GM21737 (cell line): ENCODE data around the gene GBP4.

Source experiments
- ATAC-seq: cut with Tn5 transposase; IDR thresholded peaks from one replicate; pipeline ENCODE4 v1.9.1; 2021; ENCODE audit warnings: mild to moderate bottlenecking, moderate library complexity; ENCODE audit not compliant: unreplicated experiment

Gene GBP4

DNA sequence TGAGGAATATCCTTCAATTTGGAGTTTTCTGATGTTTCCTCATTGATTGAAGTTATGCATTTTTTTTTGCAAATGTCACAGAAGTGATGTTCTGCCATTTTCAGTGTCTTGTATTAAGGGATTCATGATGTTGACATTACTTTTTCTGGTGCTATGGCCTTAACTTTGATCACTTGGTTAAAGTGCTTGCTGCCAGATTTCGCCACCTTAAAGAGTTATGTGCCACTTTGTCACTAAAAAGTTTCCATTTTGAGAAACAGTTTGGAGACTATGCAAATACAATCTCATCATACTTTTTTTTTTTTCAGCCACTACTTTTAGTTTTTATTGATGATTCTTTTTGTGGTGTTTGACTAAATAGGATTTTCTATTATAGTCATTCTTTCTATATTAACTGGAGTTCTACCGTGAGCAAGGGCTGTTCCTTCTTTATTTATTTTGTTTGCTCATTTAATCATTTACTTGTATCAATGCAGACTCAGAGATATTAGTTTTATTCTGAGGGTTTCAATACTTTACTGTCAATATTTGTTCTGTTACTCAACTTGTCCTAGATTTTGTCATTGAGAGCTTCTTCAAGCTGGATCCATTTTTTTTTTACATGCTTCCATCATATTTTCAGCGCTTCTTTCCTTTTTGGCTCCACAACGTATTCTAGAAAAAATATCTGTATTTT lies 26.1 kb downstream of the GBP4 start:
- no peak for ATAC-seq

DNA sequence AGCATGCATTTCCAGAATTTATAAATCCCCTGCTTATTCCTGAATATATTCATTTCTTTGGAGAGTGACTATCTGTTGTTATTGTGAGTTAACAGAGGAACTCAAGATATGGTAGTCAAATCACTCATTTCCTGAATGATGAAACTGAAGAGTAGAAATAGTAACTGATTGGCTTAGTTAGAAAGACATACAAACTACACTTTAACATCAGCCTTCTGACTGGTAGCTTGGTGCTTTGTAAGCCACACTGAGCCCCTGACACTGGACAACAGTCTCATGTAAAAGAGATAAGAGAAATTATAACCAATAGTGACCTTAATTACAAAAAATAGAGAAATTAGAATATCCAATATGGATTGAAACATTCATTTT lies 27.7 kb downstream of the GBP4 start:
- ATAC-seq, result no peak

DNA sequence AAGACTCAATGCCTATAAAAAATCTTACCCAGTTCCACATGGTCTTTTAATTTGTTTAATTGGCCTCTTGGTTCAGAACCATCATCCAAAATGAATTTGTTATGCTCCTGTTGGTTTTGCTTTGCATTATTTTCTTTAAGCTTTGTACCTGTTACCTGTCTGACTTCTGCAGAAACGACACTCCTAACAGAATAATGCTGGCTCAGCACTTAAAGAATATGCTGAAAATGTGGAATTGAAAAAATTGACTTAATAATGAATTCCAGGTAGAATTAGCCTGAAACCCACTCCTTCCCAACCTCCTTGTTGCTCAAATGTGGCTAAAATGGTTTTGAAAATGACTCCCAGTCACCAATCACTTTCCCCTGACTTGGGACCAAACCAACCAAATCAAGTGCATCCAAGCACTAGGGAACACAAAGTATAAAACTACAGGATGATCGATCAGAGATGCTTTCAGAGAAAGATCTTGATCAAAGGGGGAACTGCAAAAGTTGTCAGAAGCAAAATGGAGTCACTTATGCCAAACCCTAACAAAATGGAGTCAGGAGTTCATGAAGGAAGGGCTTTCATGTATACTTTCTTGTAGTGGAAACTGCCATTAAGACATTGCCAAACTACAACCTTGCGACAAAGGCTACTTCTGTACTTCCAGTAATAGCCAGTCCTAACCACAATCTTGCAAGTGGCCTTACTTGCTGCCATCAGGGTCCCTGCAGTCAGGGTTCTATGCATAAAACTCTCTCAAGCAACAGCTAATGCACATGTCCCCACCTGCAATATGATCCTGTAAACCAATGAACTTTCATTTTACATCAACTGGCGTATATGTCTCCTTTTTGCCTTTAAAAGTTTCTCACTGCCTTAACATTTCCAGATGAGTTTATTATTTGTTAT lies 28.3 kb downstream of the GBP4 start:
- no peak for ATAC-seq

DNA sequence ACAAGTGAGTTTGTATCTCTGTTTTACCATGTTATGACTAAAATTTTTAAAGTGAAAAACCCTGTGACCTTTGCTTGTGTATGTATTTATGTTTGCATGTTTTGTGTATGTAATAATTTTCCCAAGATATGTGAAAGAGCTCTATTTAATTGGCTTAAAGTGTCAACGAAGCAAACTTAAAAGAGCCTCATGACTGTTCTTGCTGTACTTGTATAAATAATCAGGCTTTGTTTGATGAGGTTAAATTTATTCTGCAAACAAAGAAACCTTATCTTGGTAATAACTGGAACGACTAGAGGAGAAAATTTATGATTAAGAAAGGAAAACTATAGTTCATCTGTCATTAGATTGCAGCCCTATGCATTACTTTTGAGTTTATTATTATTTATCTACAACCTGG lies 29.6 kb downstream of the GBP4 start:
- ATAC-seq, result no peak

DNA sequence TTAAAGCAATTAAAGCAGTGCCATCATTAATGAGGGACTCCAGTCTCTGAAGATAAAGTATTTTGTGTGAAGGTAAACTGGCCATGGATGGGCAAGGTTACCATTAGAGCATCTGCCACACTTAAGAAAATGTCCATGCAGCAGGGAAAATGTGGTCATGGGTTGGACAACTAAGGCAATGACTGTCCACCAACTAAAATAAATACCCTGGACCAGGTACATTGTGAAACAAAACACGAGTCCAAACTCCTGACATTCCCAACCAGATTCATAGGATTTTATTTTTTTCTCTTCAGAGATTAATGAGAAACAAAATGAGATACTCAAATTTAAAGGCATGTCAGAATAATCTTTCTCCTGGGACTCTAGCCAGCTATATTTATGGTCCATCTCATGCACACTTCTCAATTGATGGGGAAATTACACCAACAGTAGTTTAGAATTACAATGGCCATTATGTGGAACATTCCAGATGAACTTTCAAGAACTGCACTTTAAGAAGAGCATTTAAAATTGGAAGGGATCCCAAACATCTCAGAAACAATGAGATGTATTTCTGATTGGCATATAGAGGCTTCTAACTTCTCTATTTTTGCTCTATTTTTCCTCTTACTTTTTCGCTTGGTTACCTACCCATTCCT lies 31.0 kb downstream of the GBP4 start:
- no peak for ATAC-seq

DNA sequence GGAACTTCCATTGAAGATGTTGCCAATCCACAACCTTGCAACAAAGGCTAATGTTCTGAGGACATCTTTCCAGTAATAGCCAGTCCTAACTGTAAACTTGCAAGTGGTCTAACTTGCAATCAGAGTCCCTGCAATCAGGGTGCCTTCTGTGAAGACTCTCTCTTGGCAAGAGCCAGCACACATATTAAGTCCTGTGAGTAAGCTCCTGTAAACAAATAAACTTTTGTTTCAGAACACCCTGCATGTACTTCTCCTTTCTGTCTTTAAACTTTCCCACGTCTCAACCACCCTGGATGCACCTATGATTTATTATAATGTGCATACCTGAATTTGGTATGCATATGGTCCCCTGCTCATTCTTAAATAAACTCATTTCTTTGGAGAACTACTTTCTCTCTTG lies 32.0 kb downstream of the GBP4 start:
- no peak for ATAC-seq

DNA sequence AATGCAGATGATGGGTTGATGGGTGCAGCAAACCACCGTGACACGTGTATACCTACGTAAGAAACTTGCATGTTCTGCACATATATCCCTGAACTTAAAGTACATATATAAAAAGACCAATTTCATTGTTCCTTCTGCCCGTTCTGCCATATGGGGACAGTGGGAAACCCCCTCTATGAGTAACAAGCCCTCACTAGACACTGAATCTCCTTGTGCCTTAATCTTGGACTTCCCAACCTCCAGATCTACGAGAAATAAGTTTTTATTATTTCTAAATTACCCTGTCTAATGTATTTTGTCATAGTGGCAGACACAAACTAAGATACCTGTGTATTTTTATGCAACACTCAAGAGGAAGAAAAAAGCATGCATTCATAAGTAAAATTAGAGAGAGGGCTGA lies 32.9 kb downstream of the GBP4 start:
- no peak for ATAC-seq

DNA sequence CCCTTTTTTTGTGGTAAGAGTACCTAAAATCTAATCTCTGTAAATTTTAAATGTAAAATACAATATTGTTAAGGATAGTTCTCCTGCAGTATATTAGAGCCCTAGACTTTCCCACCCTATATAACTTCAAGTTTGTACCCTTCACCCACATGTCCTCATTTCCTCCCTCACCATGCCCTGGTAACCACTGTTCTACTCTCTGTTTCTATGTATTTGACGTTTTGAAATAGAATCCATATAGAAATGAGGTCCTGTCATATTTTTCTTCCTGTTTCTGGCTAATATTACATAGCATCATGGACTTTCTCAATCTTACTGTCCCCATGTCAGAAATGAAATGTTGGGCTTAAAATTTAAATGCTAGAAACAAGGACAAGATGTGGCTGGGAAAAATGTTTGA lies 47.7 kb downstream of the GBP4 start:
- no peak for ATAC-seq

DNA sequence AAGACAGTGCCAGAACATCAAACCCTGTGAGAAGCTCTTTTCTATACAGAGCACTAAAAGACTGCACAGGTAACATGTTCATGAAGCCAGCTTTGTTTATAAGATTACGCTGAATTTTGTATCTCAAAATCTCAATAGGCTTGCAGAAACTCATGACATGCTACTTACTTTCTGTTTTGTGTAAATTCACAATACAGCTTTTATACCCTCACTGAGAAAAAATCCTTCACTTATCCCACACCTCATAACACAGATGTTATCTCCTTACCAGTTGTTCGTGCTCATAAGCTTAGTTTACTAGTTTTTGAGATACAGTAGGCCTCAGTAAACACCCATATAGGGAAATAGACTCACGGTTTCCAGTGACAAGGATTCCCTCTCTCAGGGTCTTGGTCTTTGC lies 48.8 kb downstream of the GBP4 start:
- ATAC-seq, result no peak

DNA sequence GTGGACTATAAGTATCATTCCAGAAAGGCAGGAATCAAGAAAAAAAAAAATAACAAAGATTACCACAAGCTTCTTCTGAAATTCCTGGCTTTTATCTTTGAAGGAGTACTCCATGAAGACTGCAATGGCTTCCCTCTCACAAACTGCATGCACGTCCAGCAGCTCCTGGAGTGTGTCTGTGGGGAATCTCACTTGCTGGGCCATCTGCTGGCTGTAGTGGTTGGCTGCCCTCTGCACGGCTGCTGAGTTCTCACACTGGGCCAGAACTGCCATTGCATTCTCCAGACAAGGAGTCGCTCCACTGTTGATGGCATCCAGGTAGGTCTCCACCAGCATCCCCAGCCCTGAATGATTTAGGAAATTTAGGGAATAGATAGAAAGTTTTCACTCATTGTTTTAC lies 49.5 kb downstream of the GBP4 start:
- no peak for ATAC-seq

DNA sequence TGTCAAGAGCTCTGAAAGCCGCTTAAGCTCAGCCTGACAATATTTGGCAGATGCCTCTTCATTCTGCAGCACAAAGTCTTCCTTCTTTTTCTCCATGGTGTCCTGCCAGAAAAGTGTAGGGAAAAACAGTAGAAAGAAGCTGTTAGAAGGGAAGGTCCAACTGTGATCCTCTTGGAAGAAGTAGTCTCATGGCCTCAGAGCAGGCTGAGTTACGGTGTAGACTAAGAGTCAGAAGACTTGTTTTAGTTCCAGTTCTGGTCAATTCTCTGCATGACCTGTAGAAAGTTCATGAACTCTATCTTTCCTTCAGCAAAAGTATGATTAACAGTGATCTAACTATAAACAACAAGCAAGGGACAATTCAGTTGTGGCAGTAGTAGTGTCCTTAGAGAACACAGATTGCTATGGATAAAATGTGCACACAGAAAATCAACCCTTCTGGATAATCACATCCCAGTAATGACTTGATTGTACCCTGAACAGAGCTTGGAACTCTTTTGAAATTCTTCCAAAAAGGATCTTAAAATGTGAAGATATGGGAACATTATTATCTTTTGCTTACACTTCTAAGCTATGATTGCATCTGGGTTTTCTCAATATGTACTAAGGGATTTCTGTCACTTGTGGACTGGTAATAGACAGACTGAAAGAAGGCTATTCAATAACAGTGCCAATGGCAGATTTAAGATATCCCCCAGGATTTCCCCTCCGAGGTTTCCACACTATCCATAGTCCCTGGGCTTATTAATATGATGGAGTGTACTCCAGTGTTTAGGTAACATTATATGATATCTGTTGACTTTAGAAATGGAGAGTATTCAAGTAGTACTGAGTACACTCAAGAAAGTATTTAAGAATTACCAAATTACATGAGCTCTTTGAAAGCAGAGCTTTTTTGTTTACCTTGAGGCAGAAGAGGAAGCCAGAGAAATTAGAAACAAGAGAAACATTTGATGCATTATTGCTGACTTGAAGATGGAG lies 50.8 kb downstream of the GBP4 start:
- ATAC-seq, result no peak

DNA sequence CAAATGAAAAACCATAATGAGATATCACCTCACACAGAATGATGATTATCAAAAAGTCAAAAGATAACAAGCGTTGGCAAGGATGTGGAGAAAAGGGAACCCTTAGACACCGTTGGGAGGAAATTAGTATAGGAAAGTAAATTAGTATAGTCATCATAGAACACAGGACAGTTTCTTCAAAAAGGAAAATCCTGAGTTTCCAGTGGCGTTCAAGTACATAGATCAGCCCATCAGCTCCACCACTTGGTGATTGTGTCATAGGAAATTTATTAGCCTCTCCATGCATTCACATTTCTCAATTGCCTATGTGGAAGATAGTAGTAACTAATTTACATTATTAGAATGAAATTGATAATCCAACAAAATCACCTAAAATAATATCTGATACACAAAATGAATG lies 52.0 kb downstream of the GBP4 start:
- no peak for ATAC-seq

DNA sequence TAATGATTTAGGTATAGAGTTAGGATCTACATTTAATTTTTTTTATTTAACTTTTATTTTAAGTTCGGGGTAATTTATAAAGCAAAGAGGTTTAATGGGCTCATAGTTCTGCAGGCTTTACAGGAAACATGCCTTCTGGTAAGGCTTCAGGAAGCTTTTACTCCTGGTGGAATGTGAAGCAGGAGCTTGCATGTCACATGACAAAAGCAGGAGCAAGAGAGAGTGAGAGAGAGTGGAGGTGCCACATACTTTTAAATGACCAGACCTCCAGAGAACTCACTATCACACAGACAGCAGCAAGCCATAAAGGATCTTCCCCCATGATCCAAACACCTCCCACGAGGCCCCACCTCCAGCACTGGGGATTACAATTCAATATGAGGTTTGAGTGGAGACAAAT lies 55.3 kb downstream of the GBP4 start:
- ATAC-seq, result no peak

DNA sequence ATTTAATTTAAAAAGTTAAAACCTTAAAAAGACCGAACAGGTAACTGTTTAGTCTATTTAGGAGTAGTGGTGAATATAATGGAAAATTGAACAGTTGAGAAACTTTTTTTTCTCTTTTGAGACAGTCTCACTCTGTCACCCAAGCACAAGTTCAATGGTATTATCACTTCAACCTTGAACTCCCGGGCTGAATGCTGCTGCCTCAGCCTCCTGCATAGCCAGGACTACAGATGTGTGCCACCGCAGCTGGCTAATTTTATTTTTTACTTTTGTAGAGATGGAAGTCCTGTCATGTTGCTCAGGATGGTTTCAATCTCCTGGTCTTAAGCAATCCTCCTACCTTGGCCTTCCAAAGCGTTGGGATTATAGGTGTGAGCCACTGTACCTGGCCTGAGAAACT lies 56.6 kb downstream of the GBP4 start:
- no peak for ATAC-seq

DNA sequence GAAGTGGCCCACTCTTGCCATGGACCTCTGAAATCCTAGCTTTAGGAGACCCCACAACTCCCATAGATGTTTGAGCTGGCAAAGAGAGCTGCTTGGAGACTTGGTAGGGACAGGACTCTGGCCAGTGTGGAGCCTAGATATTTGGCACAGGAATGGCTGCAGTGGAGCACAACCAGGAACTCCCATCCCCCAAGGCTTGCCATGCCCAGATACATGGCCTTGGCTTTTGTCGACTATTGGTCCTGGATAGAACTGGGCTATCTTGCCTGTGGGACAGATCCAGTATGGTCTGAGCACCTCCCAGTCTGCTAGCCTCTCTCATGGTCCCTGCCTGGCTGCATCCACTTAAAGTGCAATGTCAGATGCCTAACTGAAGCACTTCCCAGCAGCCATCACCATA lies 65.0 kb downstream of the GBP4 start:
- ATAC-seq, result no peak
